GM10266 (cell line): Measurements from ENCODE around the gene GTF3C6.
A peak's percentile ranks its signal among the peaks of the same experiment; 100 is the strongest.

Experiments used
- DNase-seq: peaks from one replicate; pipeline ENCODE4 v3.0.0; 2012; ENCODE audit errors: extremely low spot score
- TF ChIP-seq, protein P1 (sequence below): IDR thresholded peaks from 2 replicates; pipeline ENCODE4 v1.5.1; 2012; ENCODE audit warnings: mild to moderate bottlenecking, low read depth; ENCODE audit not compliant: control insufficient read depth, insufficient read depth; ENCODE audit errors: missing control alignments

Gene GTF3C6

DNA sequence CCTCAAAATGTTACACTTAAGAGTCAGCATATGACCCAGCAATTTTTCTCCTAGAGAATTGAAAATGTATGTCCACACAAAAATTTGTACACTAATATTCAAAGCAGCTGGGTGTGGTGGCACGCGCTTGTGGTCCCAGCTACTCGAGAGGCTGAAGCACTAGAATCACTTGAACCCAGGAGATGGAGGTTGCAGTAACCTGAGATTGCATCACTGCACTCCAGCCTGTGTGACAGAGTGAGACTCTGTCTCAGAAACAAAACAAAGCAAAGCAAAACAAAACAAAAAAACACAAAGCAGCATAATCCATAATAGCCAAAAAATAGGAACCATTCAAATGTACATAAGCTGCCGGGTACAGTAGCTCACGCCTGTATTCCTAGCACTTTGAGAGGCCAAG lies 21.7 kb downstream of the GTF3C6 start:
- DNase-seq = no peak
- TF ChIP-seq, protein P1, sequence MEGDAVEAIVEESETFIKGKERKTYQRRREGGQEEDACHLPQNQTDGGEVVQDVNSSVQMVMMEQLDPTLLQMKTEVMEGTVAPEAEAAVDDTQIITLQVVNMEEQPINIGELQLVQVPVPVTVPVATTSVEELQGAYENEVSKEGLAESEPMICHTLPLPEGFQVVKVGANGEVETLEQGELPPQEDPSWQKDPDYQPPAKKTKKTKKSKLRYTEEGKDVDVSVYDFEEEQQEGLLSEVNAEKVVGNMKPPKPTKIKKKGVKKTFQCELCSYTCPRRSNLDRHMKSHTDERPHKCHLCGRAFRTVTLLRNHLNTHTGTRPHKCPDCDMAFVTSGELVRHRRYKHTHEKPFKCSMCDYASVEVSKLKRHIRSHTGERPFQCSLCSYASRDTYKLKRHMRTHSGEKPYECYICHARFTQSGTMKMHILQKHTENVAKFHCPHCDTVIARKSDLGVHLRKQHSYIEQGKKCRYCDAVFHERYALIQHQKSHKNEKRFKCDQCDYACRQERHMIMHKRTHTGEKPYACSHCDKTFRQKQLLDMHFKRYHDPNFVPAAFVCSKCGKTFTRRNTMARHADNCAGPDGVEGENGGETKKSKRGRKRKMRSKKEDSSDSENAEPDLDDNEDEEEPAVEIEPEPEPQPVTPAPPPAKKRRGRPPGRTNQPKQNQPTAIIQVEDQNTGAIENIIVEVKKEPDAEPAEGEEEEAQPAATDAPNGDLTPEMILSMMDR = no peak

- no peak for DNase-seq
- TF ChIP-seq, protein P1 = no peak
Measured at GRCh38 chr6:110980648-110981047, 22.1 kb downstream of the GTF3C6 start.

GRCh38 chr6:110981202-110981600 lies 22.7 kb downstream of the GTF3C6 start:
- no peak for DNase-seq
- TF ChIP-seq, protein P1 = no peak

DNA sequence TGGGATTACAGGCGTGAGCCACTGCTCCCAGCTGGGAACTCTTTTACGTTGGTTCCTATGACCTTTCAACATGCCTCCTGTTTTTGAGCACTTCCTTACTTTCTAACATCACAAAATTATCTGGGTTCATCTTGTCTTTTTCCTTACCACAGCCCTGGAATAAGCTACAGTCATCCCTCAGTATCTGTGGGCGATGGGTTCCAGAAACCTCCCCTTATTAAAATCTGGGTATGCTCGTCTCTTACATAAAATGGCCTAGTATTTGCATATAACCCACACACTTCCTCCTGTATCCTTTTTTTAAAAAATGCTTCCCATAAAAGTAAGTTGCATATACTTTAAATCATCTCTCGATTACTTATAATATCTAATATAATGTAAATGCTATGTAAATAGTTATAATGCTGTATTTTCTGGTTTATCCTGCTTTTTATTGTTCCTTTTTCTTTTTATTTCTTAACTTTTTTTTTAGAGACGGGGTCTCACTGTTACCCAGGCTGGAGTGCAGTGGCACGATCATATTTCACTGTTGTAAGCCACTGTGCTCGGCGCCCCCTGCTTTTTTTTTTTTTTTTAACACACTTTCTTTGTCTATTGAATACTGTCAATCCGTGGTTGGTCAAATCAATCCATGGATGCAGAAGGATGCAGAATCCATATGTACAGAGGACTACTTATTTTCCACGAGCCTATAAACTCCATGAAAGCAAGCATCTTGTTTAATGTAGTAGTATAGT lies 32.5 kb downstream of the GTF3C6 start:
- DNase-seq = no peak
- TF ChIP-seq, protein P1 = no peak

- DNase-seq = no peak
- TF ChIP-seq, protein P1 = no peak
Measured at GRCh38 chr6:110996691-110997090, 38.2 kb downstream of the GTF3C6 start.

GRCh38 chr6:110999634-111000270 lies 41.2 kb downstream of the GTF3C6 start:
- TF ChIP-seq, protein P1 = peak; percentile 21
- no peak for DNase-seq

GRCh38 chr6:111002350-111002749 lies 43.8 kb downstream of the GTF3C6 start:
- TF ChIP-seq, protein P1 = no peak
- DNase-seq = no peak
